GM18870 (cell line): ENCODE data around the gene FUT3.

Experiments
- ATAC-seq: cut with Tn5 transposase; IDR thresholded peaks from one replicate; pipeline ENCODE4 v1.9.1; 2021; ENCODE audit warnings: moderate library complexity; ENCODE audit not compliant: unreplicated experiment

FUT3 gene

DNA sequence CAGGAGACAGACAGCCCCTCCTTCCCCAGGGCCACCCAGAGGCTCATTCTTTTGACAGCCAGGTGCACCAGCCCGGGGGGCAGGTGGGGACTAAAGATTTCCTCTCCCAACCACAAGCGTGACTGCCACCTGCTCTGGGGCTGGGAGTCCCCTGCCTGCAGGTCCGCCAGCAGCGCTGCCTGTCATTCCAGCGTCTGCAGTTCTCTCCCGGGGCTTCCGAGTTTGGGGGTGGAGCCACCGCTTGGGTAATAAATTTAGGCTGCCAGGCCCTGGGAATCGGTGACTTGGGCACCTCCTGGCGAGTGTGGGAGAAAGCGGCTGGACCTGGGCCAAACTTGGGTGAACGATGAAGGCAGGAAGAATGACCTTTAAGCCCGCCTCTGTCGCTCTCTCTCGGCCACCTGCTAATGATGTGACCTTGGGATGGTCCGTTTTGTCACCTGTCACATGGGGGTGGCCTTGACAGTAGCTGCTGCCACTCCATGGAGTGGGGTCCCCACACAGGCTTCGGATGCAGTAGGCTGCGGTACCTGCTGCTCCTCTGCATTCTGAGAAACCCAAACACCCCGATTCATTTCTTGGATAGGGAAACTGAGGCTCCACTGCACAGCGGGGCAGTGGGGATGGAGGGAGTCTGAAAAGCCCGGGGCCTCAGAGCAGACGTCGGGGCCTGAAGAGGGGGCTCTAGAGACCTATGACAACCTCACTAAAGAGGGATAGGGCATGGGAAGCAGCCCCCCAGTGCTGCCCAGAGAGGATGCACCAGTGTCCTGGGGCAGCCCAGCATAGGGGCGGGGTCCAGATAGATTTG is 24.5 kb downstream of the FUT3 start:
- ATAC-seq = no peak

DNA sequence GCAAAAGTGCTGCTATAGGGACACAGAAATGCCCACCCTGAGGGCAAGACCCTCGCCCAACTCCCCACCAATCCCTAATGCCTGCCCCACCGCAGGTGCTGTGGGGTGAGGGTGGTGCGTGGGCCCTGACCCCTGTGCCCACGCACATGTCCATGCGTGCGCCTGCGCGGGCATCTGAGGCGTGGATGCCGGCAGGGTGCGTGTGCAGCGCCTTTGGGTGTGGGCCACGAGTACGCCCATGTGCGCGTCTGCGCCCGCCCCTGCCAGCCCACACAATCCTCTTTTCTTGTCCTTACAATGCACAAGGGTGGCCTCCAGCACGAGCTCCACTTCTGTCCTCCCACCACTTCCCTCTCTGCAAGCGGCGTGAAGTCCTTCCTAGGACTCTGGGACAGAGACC is 26.1 kb downstream of the FUT3 start:
- ATAC-seq = no peak

DNA sequence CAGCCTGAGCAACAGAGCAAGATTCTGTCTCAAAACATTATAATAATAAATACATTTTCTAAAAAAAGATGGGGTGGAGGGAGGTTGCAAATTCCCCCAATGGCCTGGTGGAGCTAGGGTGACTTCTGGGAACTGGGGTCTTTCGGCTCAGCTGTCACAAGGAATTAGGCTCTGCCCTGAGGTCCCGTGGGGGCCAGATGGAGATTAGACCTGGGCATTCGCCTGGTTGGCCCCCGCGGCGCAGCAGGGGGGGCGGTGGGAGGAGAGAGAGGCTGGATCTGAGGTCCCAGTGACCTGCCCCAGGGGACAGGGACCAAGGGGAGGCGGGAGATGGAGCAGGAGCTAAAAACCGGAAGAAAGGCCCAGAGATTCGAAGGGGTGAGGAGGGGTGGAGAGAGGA is 26.5 kb downstream of the FUT3 start:
- no peak for ATAC-seq

DNA sequence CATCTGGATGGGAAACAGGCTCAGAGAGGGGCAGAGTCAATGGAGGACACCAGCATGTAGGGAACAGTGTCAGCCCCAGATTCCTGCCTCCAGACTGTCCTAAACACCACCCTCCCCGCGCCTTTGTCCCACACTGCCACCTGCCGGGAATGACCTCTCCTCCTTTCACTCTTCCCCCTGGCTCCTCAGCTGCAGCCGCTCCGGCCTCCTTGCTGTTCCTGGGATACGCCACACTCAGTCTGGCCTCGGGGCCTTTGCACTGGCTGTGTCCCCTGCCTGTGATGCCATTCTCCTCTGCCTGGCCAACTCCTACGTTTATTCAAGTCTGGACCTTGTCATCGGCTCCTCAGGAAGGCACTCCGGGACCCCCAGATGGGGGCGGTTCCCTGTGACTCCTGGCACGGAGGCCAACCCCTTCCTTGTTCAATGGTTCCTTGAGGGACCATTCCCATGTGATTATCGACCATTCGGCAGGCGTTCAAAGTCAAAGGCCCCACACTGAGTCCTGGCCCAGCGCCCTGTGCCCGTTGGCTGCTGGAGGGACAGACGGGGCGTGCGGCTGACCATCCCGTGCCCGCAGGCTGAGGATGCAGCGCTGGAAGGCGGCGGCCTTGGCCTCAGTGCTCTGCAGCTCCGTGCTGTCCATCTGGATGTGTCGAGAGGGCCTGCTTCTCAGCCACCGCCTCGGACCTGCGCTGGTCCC is 27.5 kb downstream of the FUT3 start:
- no peak for ATAC-seq

GRCh38 chr19:5822181-5822844 is 28.9 kb downstream of the FUT3 start:
- no peak for ATAC-seq

DNA sequence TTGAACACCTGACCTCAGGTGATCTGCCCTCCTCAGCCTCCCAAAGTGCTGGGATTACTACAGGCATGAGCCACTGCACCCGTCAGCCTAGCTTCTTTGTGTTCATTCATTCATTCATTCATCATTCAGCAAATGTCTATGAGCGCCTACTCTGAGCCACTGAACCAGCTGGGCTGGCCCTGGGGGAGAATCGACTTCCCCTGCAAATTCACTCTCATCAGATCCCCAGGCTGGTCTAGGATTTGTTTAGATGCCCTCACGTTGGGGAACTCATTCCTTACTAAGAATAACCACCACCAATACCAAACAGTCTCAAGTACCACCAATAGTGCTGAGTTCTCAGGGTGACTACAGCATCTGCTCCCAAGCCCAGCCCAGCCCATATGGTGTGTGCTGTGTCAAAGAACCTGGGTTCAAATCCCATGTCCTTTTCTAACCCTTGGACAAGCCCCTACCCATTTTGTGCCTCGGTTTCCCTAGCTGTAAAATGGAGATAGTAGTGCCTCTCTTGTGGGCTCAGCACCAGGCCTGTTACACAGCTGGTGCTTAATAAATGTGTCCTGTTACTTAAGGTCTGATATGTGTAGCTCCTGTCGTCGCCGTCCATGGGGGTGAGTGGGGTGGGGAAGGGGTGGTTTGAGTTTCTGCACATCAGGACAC is 29.6 kb downstream of the FUT3 start:
- no peak for ATAC-seq

GRCh38 chr19:5820785-5821184 is 30.5 kb downstream of the FUT3 start:
- no peak for ATAC-seq

- ATAC-seq = no peak
Measured at GRCh38 chr19:5818594-5818993, 32.7 kb downstream of the FUT3 start.

GRCh38 chr19:5817218-5817617 is 34.0 kb downstream of the FUT3 start:
- no peak for ATAC-seq

DNA sequence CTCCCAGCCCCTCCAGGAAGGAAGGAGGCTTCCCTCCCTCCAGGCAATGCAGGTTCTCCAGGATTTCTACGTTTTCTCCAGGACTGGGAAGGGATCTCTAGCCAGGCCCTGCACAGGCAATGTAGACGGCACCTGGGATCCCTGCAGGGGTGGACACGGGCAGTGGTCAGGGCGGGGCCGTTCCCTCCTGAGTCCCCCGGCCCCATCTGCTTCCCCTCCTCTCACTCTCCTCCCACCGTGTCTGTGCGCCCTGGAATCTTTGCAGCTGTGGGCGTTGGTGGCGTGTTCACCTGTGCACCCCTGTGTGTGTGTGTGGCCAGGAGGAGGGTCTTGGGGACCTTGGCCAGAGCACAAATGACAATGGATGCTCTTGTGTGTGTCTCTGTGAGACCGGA is 36.4 kb downstream of the FUT3 start:
- ATAC-seq = no peak

DNA sequence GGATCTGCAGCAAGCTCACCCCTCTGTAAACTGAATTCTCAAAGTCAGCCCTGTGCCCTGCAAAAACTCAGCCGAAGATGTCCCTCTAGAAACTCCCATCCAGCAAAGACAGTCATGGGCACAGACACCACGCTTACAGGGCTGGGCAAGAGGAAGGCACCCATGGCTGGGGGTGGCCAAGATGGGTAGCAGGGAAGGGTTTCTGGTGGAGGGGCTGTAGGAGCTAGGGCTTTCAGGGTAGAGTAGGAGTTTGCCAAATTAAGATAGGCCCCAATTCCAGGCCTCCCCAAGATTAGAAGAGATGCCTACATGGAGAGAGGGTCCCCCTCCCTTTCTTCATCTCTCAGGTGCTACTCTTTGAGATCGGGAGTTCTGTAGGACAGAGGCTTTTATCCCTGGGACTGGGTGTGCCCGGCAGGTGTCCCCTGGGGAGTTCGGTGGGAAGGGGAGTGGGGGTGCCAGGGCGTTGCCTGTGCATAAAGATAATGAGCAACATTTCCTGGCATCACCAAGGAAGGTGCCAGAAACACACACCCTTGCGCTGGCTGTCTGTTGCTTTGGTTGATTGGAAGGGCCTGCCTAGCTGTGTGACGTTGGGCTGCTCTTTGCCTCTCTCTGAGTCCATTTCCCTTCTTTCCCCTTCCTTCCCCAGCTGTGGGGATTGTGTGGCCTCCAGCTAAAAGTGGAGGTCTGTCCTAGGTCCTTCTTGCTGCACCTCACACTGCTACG is 37.0 kb downstream of the FUT3 start:
- no peak for ATAC-seq

GRCh38 chr19:5811117-5811516 is 40.1 kb downstream of the FUT3 start:
- ATAC-seq = no peak

GRCh38 chr19:5809469-5809868 is 41.8 kb downstream of the FUT3 start:
- ATAC-seq = no peak

DNA sequence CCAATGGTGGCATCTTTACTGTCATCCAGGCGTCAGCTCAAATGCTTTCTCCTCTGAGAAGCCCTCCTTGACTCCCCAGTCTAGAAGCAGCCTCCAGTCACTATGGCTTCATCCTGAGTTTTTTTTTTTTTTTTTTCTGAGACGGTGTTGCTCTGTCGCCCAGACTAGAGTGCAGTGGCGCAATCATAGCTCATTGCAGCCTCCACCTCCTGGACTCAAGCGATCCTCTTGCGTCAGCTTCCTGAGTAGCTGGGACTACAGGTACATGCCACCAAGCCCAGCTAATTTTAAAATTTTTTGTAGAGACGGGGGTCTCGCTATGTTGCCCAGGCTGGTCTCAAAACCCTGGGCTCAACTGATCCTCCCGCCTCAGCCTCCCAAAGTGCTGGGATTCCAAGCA is 42.2 kb downstream of the FUT3 start:
- no peak for ATAC-seq

- ATAC-seq = no peak
Measured at GRCh38 chr19:5808120-5808816, 43.0 kb downstream of the FUT3 start.

DNA sequence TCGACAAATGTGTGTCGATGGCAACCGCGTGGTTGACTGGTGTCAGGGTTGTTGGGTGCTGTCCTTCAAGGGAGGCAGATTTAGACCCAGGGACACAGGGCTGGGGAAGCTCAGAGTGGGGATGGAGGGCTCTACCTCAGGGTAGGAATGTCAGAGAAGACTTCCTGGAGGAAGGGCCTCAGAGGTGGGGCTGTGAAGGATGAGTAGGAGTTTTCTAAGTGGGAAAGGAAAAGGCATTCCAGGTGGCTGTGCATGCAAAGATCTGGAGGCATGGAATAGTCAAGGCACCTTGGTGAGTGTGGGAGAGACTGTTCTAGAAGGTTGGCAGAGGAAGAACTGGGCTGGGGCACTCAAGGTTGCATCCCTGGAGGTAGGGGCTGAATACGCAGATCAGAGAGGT is 44.3 kb downstream of the FUT3 start:
- ATAC-seq = no peak

- no peak for ATAC-seq
Measured at GRCh38 chr19:5806133-5806489, 45.1 kb downstream of the FUT3 start.

- ATAC-seq = no peak
Measured at GRCh38 chr19:5805462-5806132, 45.7 kb downstream of the FUT3 start.

- ATAC-seq = no peak
Measured at GRCh38 chr19:5804516-5805461, 46.5 kb downstream of the FUT3 start, which contains the start of gene NRTN. TSS of gene NRTN (plus strand) at chr19:5805067. CDS start at chr19:5824166, 19,099 bp downstream.
